ENCODE data around the gene OXCT2.
"Not testable (repeated sequence)": the region's sequence is repeated elsewhere in the genome, so short reads cannot be mapped to it uniquely, and the experiment has no call there.

The OXCT2 gene

DNA sequence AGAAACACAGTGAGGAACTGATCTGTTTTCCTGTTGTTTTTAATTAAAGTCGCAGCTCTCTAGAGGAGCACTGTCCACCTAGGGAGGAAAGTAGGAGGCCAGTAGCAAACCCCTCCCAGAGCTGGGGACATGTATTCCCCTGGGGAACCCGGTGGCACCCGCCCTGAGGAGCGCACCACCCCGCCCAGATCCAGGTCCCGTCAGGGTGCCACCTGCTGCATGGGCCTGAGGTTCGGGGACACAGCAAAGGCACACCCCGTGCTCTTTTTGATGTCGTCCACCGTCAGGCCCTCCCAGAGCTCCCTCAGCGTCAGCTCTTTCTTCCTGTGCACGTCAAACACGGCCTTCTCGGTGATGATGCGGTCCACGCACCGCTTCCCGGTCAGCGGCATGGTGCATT, 1.6 kb downstream of the OXCT2 start:
- not testable (repeated sequence) for H3K4me2 ChIP-seq (ENCODE audit: insufficient read depth, low read length, poor library complexity, severe bottlenecking); H3K36me3 ChIP-seq (replicated peaks in 1 of 2; ENCODE audit: control insufficient read depth in 2 of 2, insufficient read depth in 2 of 2, low read length in 2 of 2); H2BK15ac ChIP-seq (ENCODE audit: low read length); H3K14ac ChIP-seq (ENCODE audit: low read length); H4K91ac ChIP-seq (ENCODE audit: low read depth, low read length, poor library complexity); DNase-seq (ENCODE audit: low spot score); H2BK5ac ChIP-seq (ENCODE audit: low read length); H4K8ac ChIP-seq (ENCODE audit: low read depth, low read length); H2BK120ac ChIP-seq (ENCODE audit: low read depth, low read length); H2AFZ ChIP-seq (ENCODE audit: low read length); H2BK12ac ChIP-seq (ENCODE audit: low read length); H3K4ac ChIP-seq (ENCODE audit: low read length); H3K4me3 ChIP-seq (ENCODE audit: low read length in 2 of 2); H3K4me1 ChIP-seq (ENCODE audit: control insufficient read depth in 2 of 2, insufficient read depth in 1 of 2, low read depth in 1 of 2, low read length in 2 of 2); H3K79me1 ChIP-seq (ENCODE audit: low read depth, low read length); H2AK5ac ChIP-seq (ENCODE audit: low read depth, low read length); H3K9ac ChIP-seq (ENCODE audit: low read depth, low read length, poor library complexity); H3K23ac ChIP-seq (ENCODE audit: low read depth, low read length, poor library complexity); H3K27ac ChIP-seq (replicated peaks; ENCODE audit: low read length); H3K18ac ChIP-seq (ENCODE audit: low read length); H3K9me3 ChIP-seq (replicated peaks in 1 of 2; ENCODE audit: control insufficient read depth in 2 of 2, insufficient read depth in 1 of 2, low read depth in 1 of 2, low read length in 2 of 2); H3K27me3 ChIP-seq (ENCODE audit: control insufficient read depth in 3 of 3, insufficient read depth in 3 of 3, low read depth in 1 of 3, low read length in 3 of 3)
- no CpG with 5 or more reads among the region's 19 CpGs for WGBS, 2 donors (ENCODE audit: extremely low coverage in 2 of 2, insufficient read length in 2 of 2, insufficient replicate concordance in 1 of 2)

DNA sequence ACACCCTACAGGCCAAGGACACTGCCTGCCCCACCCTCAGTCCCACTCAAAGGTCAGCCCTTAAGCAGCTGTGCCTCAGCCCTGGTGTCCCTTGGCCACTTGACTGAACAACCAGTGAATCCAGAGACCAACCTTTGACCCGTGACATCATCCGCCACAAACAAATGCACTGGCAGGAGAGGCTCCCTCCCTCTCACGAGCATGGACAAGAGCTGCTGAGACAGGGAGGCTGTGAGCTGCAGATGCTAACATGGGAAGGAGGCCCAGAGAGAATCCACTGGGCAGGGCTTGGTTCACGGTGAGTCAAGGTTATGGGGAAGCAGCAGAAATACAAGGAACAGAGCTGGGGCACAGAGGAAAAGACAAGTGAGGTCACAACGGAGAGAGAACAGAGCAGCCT, 4.7 kb downstream of the OXCT2 start:
- not testable (repeated sequence) for H4K8ac ChIP-seq (ENCODE audit: low read depth, low read length); H3K23ac ChIP-seq (ENCODE audit: low read depth, low read length, poor library complexity); H3K18ac ChIP-seq (ENCODE audit: low read length); H3K14ac ChIP-seq (ENCODE audit: low read length); H3K27me3 ChIP-seq (ENCODE audit: control insufficient read depth in 3 of 3, insufficient read depth in 3 of 3, low read depth in 1 of 3, low read length in 3 of 3); H2BK12ac ChIP-seq (ENCODE audit: low read length); H2AFZ ChIP-seq (ENCODE audit: low read length); H3K4me2 ChIP-seq (ENCODE audit: insufficient read depth, low read length, poor library complexity, severe bottlenecking); H3K79me1 ChIP-seq (ENCODE audit: low read depth, low read length); DNase-seq (ENCODE audit: low spot score); H3K4me1 ChIP-seq (ENCODE audit: control insufficient read depth in 2 of 2, insufficient read depth in 1 of 2, low read depth in 1 of 2, low read length in 2 of 2); H3K4ac ChIP-seq (ENCODE audit: low read length); H3K9ac ChIP-seq (ENCODE audit: low read depth, low read length, poor library complexity); H3K9me3 ChIP-seq (replicated peaks in 1 of 2; ENCODE audit: control insufficient read depth in 2 of 2, insufficient read depth in 1 of 2, low read depth in 1 of 2, low read length in 2 of 2); H3K27ac ChIP-seq (replicated peaks; ENCODE audit: low read length); H2AK5ac ChIP-seq (ENCODE audit: low read depth, low read length); H2BK120ac ChIP-seq (ENCODE audit: low read depth, low read length); H3K4me3 ChIP-seq (ENCODE audit: low read length in 2 of 2); H3K36me3 ChIP-seq (replicated peaks in 1 of 2; ENCODE audit: control insufficient read depth in 2 of 2, insufficient read depth in 2 of 2, low read length in 2 of 2); H2BK15ac ChIP-seq (ENCODE audit: low read length); H4K91ac ChIP-seq (ENCODE audit: low read depth, low read length, poor library complexity); H2BK5ac ChIP-seq (ENCODE audit: low read length)
- no CpG with 5 or more reads among the region's 5 CpGs for WGBS, 2 donors (ENCODE audit: extremely low coverage in 2 of 2, insufficient read length in 2 of 2, insufficient replicate concordance in 1 of 2)

DNA sequence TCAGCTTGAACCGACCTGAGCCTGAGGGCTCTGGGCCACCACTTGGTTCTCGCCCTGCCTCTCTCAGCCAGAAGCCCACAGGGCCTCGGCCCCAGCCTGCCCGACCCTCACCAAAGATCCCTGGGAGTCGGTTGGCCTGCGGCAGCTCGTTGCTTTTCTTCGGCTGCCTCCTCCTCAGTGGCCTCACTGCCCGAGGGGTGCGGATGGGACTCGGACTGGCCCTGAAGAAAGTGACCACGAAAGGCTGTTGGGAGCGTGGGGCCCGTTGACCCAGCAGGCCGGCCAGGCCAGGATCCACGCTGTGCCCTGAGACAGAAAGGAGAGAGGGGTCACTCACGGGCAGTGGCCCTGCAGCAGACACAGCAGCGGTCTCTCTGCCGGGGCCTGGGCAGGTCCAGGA, 6.6 kb downstream of the OXCT2 start:
- H2AK5ac ChIP-seq (ENCODE audit: low read depth, low read length); H3K4me3 ChIP-seq (ENCODE audit: low read length in 2 of 2); H2AFZ ChIP-seq (ENCODE audit: low read length); H3K79me1 ChIP-seq (ENCODE audit: low read depth, low read length); H3K27ac ChIP-seq (replicated peaks; ENCODE audit: low read length); H3K18ac ChIP-seq (ENCODE audit: low read length); H3K36me3 ChIP-seq (replicated peaks in 1 of 2; ENCODE audit: control insufficient read depth in 2 of 2, insufficient read depth in 2 of 2, low read length in 2 of 2); H3K14ac ChIP-seq (ENCODE audit: low read length); H3K23ac ChIP-seq (ENCODE audit: low read depth, low read length, poor library complexity); H3K27me3 ChIP-seq (ENCODE audit: control insufficient read depth in 3 of 3, insufficient read depth in 3 of 3, low read depth in 1 of 3, low read length in 3 of 3); H3K9ac ChIP-seq (ENCODE audit: low read depth, low read length, poor library complexity); H4K8ac ChIP-seq (ENCODE audit: low read depth, low read length); H2BK15ac ChIP-seq (ENCODE audit: low read length); H3K4ac ChIP-seq (ENCODE audit: low read length); H3K4me2 ChIP-seq (ENCODE audit: insufficient read depth, low read length, poor library complexity, severe bottlenecking); H2BK120ac ChIP-seq (ENCODE audit: low read depth, low read length); H3K9me3 ChIP-seq (replicated peaks in 1 of 2; ENCODE audit: control insufficient read depth in 2 of 2, insufficient read depth in 1 of 2, low read depth in 1 of 2, low read length in 2 of 2); H2BK5ac ChIP-seq (ENCODE audit: low read length); H4K91ac ChIP-seq (ENCODE audit: low read depth, low read length, poor library complexity); DNase-seq (ENCODE audit: low spot score); H2BK12ac ChIP-seq (ENCODE audit: low read length); H3K4me1 ChIP-seq (ENCODE audit: control insufficient read depth in 2 of 2, insufficient read depth in 1 of 2, low read depth in 1 of 2, low read length in 2 of 2): not testable (repeated sequence)
- no CpG with 5 or more reads among the region's 19 CpGs for WGBS, 2 donors (ENCODE audit: extremely low coverage in 2 of 2, insufficient read length in 2 of 2, insufficient replicate concordance in 1 of 2)

GRCh38 chr1:39763619-39764374, 7.4 kb downstream of the OXCT2 start:
- H2BK15ac ChIP-seq (ENCODE audit: low read length); H2AK5ac ChIP-seq (ENCODE audit: low read depth, low read length); H3K27ac ChIP-seq (replicated peaks; ENCODE audit: low read length); H3K4me2 ChIP-seq (ENCODE audit: insufficient read depth, low read length, poor library complexity, severe bottlenecking); H2BK120ac ChIP-seq (ENCODE audit: low read depth, low read length); H4K8ac ChIP-seq (ENCODE audit: low read depth, low read length); H3K4me1 ChIP-seq (ENCODE audit: control insufficient read depth in 2 of 2, insufficient read depth in 1 of 2, low read depth in 1 of 2, low read length in 2 of 2); H2BK12ac ChIP-seq (ENCODE audit: low read length); H3K18ac ChIP-seq (ENCODE audit: low read length); H3K4me3 ChIP-seq (ENCODE audit: low read length in 2 of 2); H3K4ac ChIP-seq (ENCODE audit: low read length); H3K79me1 ChIP-seq (ENCODE audit: low read depth, low read length); H3K9me3 ChIP-seq (replicated peaks in 1 of 2; ENCODE audit: control insufficient read depth in 2 of 2, insufficient read depth in 1 of 2, low read depth in 1 of 2, low read length in 2 of 2); H3K27me3 ChIP-seq (ENCODE audit: control insufficient read depth in 3 of 3, insufficient read depth in 3 of 3, low read depth in 1 of 3, low read length in 3 of 3); H2BK5ac ChIP-seq (ENCODE audit: low read length); H3K14ac ChIP-seq (ENCODE audit: low read length); H4K91ac ChIP-seq (ENCODE audit: low read depth, low read length, poor library complexity); H3K23ac ChIP-seq (ENCODE audit: low read depth, low read length, poor library complexity); H2AFZ ChIP-seq (ENCODE audit: low read length); DNase-seq (ENCODE audit: low spot score): not testable (repeated sequence)
- WGBS, 2 donors (ENCODE audit: extremely low coverage in 2 of 2, insufficient read length in 2 of 2, insufficient replicate concordance in 1 of 2): no CpG with 5 or more reads among the region's 18 CpGs
- peaks cover 5 to 13% of the 10 kb centered on the region in 2 donors for H3K36me3 ChIP-seq (replicated peaks in 1 of 2; ENCODE audit: control insufficient read depth in 2 of 2, insufficient read depth in 2 of 2, low read length in 2 of 2)
- H3K9ac ChIP-seq (ENCODE audit: low read depth, low read length, poor library complexity): peak overlapping the region; percentile 30
